Keratinocyte (primary cell): ENCODE results near the gene GOLGA7B. TPM values are rescaled to one million over a fixed set of nuclear protein-coding genes. Genes with fewer than 3 reads are reported as not detected.

Experiments used
- DNase-seq: peaks from one replicate; pipeline ENCODE4 v3.0.0-alpha.2; 2011; ENCODE audit warnings: low read depth, missing footprints, low spot score
- FAIRE-seq: peaks from 2 replicates; lab custom pipeline; 2011; peaks lifted over from hg19 to GRCh38; lab: Jason Lieb, UNC
- H2AFZ ChIP-seq: 2 replicates; pipeline ENCODE4 v1.6.0; 2012; ENCODE audit warnings: low read length, control low read depth, inconsistent platforms; ENCODE audit not compliant: control insufficient read depth
- H3K27ac ChIP-seq: 2 replicates; pipeline ENCODE4 v1.5.1; 2011; ENCODE audit warnings: low read length; ENCODE audit not compliant: control insufficient read depth, insufficient read depth
- H3K27me3 ChIP-seq: 3 replicates; pipeline ENCODE4 v1.6.0; 2011; ENCODE audit warnings: low read length; ENCODE audit not compliant: control insufficient read depth, insufficient read depth; ENCODE audit errors: extremely low read depth
- H3K36me3 ChIP-seq, 2 experiments: 2 replicates in 1 of 2; 3 replicates in 1 of 2; pipeline ENCODE4 v1.5.1; 2011; ENCODE audit warnings: low read length in 2 of 2, mild to moderate bottlenecking in 1 of 2; ENCODE audit not compliant: control insufficient read depth in 2 of 2, insufficient read depth in 2 of 2; ENCODE audit errors: extremely low read depth in 1 of 2
- H3K4me1 ChIP-seq: 3 replicates; pipeline ENCODE4 v1.5.1; 2011; ENCODE audit warnings: low read length; ENCODE audit not compliant: control insufficient read depth, insufficient read depth; ENCODE audit errors: extremely low read depth
- H3K4me2 ChIP-seq: 3 replicates; pipeline ENCODE4 v1.6.0; 2011; ENCODE audit warnings: low read depth, low read length; ENCODE audit not compliant: control insufficient read depth, insufficient read depth; ENCODE audit errors: extremely low read depth
- H3K4me3 ChIP-seq, 3 experiments: fragments of 200-600 bp in 1 of 3; sonication (generic) in 1 of 3; 2 replicates in 2 of 3; 3 replicates in 1 of 3; pipeline ENCODE4 v1.5.1; 2011 to 2016; ENCODE audit warnings: low read length in 3 of 3, mild to moderate bottlenecking in 3 of 3, control low read depth in 2 of 3, inconsistent platforms in 1 of 3, low read depth in 1 of 3, mixed read lengths in 1 of 3, mixed run types in 1 of 3, moderate library complexity in 1 of 3; ENCODE audit not compliant: control insufficient read depth in 2 of 3, insufficient read depth in 2 of 3; ENCODE audit errors: extremely low read depth in 1 of 3
- H3K79me2 ChIP-seq: 2 replicates; pipeline ENCODE4 v1.6.0; 2012; ENCODE audit warnings: low read length; ENCODE audit not compliant: control insufficient read depth, insufficient read depth
- H3K9ac ChIP-seq: 3 replicates; pipeline ENCODE4 v1.6.0; 2011; ENCODE audit warnings: low read length; ENCODE audit not compliant: control insufficient read depth, insufficient read depth; ENCODE audit errors: extremely low read depth
- H3K9me1 ChIP-seq: 3 replicates; pipeline ENCODE4 v1.6.0; 2011; ENCODE audit warnings: low read length; ENCODE audit not compliant: control insufficient read depth, insufficient read depth; ENCODE audit errors: extremely low read depth
- H3K9me3 ChIP-seq: 2 replicates; pipeline ENCODE4 v1.5.1; 2012; ENCODE audit warnings: low read depth, low read length; ENCODE audit not compliant: control insufficient read depth
- H4K20me1 ChIP-seq: 3 replicates; pipeline ENCODE4 v1.6.0; 2011; ENCODE audit warnings: low read length; ENCODE audit not compliant: control insufficient read depth, insufficient read depth; ENCODE audit errors: extremely low read depth
- CTCF ChIP-seq, 3 experiments: IDR thresholded peaks in 1 of 3; conservative IDR thresholded peaks in 1 of 3; optimal IDR thresholded peaks in 1 of 3; 2 replicates in 2 of 3; 3 replicates in 1 of 3; pipeline versions ENCODE3 to v1.5.1; 2011; ENCODE audit warnings: low read length in 3 of 3, mild to moderate bottlenecking in 3 of 3, moderate library complexity in 2 of 3, control low read depth in 1 of 3, inconsistent platforms in 1 of 3; ENCODE audit not compliant: insufficient read depth in 2 of 3; ENCODE audit errors: extremely low read depth in 1 of 3
- EZH2 ChIP-seq: IDR thresholded peaks from one replicate; pipeline ENCODE4 v1.6.1; 2012; ENCODE audit warnings: inconsistent platforms, mild to moderate bottlenecking, low read length, moderate library complexity
- dilution Hi-C: fragments of 300-500 bp; cut with MboI; formaldehyde crosslinking; loops from one replicate; pipeline ENCODE4 v1.7.0; 2020; ENCODE audit warnings: low sequenced_read_pairs; ENCODE audit not compliant: extremely low pct_ligation_motif_present
- polyA plus RNA-seq, 5 experiments: library from polyadenylated mRNA; depleted of rRNA in 3 of 5; stranded (reverse) in 3 of 5; stranded (forward) in 1 of 5; unstranded in 1 of 5; fragments of >200 nt; gene quantifications; 1 replicate in 1 of 5; 2 replicates in 3 of 5; 3 replicates in 1 of 5; pipeline versions ENCODE4 v1.2.1 to v1.2.3, GENCODE V29; 2011 to 2012; ENCODE audit warnings: missing spikeins in 2 of 5, low read depth in 1 of 5, low replicate concordance in 1 of 5

The GOLGA7B gene
- polyA plus RNA-seq, 1 donor (not counting 4 experiments of a cell fraction or from before 2014, with no cell fraction given), result 4.9 TPM

GRCh38 chr10:97820096-97820704 is 29.4 kb upstream of the GOLGA7B start:
- no peak overlapping the region for H3K27ac ChIP-seq
- no peaks in the 10 kb centered on the region for H3K9me1 ChIP-seq
- dilution Hi-C loops, result no loop called here
- FAIRE-seq (no peak), DNase-seq (no peak)
- H3K79me2 ChIP-seq, result no peaks in the 10 kb centered on the region
- no peak for TF ChIP-seq CTCF (optimal IDR thresholded peaks at IDR 0.05 in 1 of 3, IDR thresholded peaks at IDR 0.05 in 1 of 3, conservative IDR thresholded peaks at IDR 0.05 in 1 of 3; ENCODE audit: extremely low read depth in 1 of 3, insufficient read depth in 2 of 3, low read length in 3 of 3)
- TF ChIP-seq EZH2, result no peak
- no peaks in the 10 kb centered on the region for H3K36me3 ChIP-seq
- H3K27me3 ChIP-seq, result no peaks in the 10 kb centered on the region
- H3K9me3 ChIP-seq, result no peaks in the 10 kb centered on the region
- no peak overlapping the region for H3K4me3 ChIP-seq
- H2AFZ ChIP-seq, result no peak overlapping the region
- peaks cover 16% of the 10 kb centered on the region for H3K4me1 ChIP-seq
- no peak overlapping the region for H3K9ac ChIP-seq
- no peaks in the 10 kb centered on the region for H4K20me1 ChIP-seq
- H3K4me2 ChIP-seq, result no peak overlapping the region

DNA sequence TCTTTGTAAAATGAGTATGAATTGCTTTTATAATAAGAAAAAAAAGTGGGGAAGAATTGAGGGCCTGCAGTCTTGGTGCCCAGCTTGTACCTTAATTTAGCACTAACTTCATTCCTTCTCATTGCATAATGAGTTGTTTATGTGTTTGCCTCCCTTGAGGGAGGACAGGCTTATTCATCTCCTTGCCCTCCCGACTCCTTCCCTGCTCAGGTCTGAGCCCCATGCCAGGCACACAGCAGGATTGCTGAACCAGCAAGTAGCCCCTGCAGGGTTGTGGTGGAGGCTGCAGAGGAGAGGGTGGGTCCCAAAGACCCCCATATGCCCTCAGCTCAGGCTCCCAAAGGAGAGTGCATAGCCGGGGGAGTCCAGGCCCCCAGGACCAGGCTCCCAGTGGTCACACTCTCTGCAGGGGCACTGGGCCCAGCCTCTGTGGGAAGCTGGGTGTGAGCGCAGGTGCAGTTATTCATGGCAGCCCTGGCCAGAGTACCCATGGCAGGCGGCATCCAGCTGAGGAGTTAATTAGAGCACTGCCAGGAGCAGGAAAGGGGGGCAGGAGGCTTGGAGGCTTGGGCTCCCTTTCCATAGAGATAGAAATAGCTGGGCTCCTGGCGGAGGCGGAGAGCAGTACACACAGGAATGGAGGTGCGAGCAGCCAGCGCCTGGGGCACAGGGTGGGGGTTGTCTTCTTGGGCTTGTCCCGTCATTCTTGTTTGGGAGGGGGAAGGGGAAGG is 28.2 kb upstream of the GOLGA7B start:
- Histone ChIP-seq H3K4me2 (peak overlapping the region; percentile 66), H3K4me3 (no peak overlapping the region), H2AFZ (no peak overlapping the region), H3K9ac (no peak overlapping the region), H3K36me3 (no peaks in the 10 kb centered on the region), H3K27ac (no peak overlapping the region), H3K27me3 (no peaks in the 10 kb centered on the region), H3K9me3 (no peaks in the 10 kb centered on the region), H3K4me1 (peaks cover 16% of the 10 kb centered on the region), H4K20me1 (no peaks in the 10 kb centered on the region), H3K9me1 (no peaks in the 10 kb centered on the region), H3K79me2 (no peaks in the 10 kb centered on the region)
- no peak for FAIRE-seq
- no peak for DNase-seq
- no peak for TF ChIP-seq EZH2
- peak in 1 of 3 experiments; percentile 10 for TF ChIP-seq CTCF (optimal IDR thresholded peaks at IDR 0.05 in 1 of 3, IDR thresholded peaks at IDR 0.05 in 1 of 3, conservative IDR thresholded peaks at IDR 0.05 in 1 of 3; ENCODE audit: extremely low read depth in 1 of 3, insufficient read depth in 2 of 3, low read length in 3 of 3)
- dilution Hi-C loops, result no loop called here
